Limb (tissue), 2 donors: ENCODE measurements around the gene WDR13.
"Not testable (repeated sequence)": the region's sequence is repeated elsewhere in the genome, so short reads cannot be mapped to it uniquely, and the experiment has no call there.

ENCODE experiments used
- DNase-seq, 2 donors: peaks; one replicate each; pipeline ENCODE4 v3.0.0-alpha.2; 2016; ENCODE audit errors: extremely low spot score in 2 of 2

The WDR13 gene

DNA sequence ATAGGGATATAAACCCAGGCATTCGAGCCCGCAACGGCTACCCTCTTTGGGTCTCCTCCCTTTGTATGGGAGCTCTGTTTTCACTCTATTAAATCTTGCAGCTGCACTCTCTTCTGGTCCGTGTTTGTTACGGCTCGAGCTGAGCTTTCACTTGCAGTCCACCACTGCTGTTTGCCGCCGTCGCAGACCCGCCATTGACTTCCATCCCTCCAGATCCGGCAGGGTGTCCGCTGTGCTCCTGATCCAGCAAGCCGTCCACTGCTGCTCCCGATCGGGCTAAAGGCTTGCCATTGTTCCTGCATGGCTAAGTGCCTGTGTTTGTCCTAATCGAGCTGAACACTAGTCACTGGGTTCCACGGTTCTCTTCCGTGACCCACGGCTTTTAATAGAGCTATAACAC is 57.5 kb downstream of the WDR13 start:
- not testable (repeated sequence) for DNase-seq
